Naive thymus-derived CD4-positive, alpha-beta T cell (primary cell): ENCODE measurements around the gene DUSP22. TPM values are rescaled to one million over a fixed set of nuclear protein-coding genes. Genes with fewer than 3 reads are reported as not detected.

ENCODE experiments used
- ATAC-seq: fragments of 150-1000 bp; cut with Tn5 transposase; 2 replicates; pipeline ENCODE4 v1.10.0; 2021; ENCODE audit warnings: mild to moderate bottlenecking, moderate library complexity
- CTCF ChIA-PET: fragments of 350-600 bp; sonication (Branson Sonifier 250); formaldehyde crosslinking; loops from one replicate; lab custom pipeline; 2021; ENCODE audit warnings: antibody characterized with exemption; lab: Charles Lee
- POLR2A ChIA-PET: fragments of 350-600 bp; sonication (Branson Sonifier 250); formaldehyde crosslinking; loops from one replicate; lab custom pipeline; 2021; ENCODE audit warnings: antibody characterized with exemption, inconsistent platforms; lab: Charles Lee
- DNase-seq, 9 donors: peaks; one replicate each; pipeline versions ENCODE4 v3.0.0 to v3.0.0-alpha.2; 2020 to 2022; ENCODE audit warnings: mixed read lengths in 1 of 9
- H3K27ac ChIP-seq: one replicate; pipeline ENCODE4 v1.7.0; 2013; ENCODE audit warnings: mild to moderate bottlenecking, low read depth, low read length, moderate library complexity
- H3K27me3 ChIP-seq, 2 donors: one replicate each; pipeline ENCODE4 v1.7.0; 2013; ENCODE audit warnings: low read length in 2 of 2, mild to moderate bottlenecking in 2 of 2, moderate library complexity in 2 of 2; ENCODE audit not compliant: control insufficient read depth in 2 of 2, insufficient read depth in 2 of 2
- H3K36me3 ChIP-seq, 3 experiments: 1 replicate in 2 of 3; 2 replicates in 1 of 3; pipeline ENCODE4 v1.7.0; 2013; ENCODE audit warnings: low read length in 3 of 3, mild to moderate bottlenecking in 3 of 3, moderate library complexity in 1 of 3; ENCODE audit not compliant: insufficient read depth in 3 of 3, control insufficient read depth in 2 of 3
- H3K4me1 ChIP-seq, 2 donors: one replicate each; pipeline ENCODE4 v1.7.0; 2013; ENCODE audit warnings: low read length in 2 of 2, mild to moderate bottlenecking in 2 of 2, moderate library complexity in 1 of 2; ENCODE audit not compliant: control insufficient read depth in 2 of 2, insufficient read depth in 2 of 2
- H3K4me3 ChIP-seq: 2 replicates; pipeline ENCODE4 v1.7.0; 2013; ENCODE audit warnings: mild to moderate bottlenecking, low read length
- H3K9me3 ChIP-seq, 3 experiments: 1 replicate in 2 of 3; 2 replicates in 1 of 3; pipeline ENCODE4 v1.7.0; 2013; ENCODE audit warnings: low read length in 3 of 3; ENCODE audit not compliant: control insufficient read depth in 2 of 3
- H3K27ac Mint-ChIP-seq, 9 donors: one replicate each; pipeline ENCODE4 v1.8.0; 2020 to 2022; ENCODE audit warnings: mixed read lengths in 9 of 9, mild to moderate bottlenecking in 8 of 9, moderate library complexity in 5 of 9, inconsistent platforms in 2 of 9
- H3K27me3 Mint-ChIP-seq, 5 donors: one replicate each; pipeline ENCODE4 v1.8.0; 2021 to 2022; ENCODE audit warnings: mixed read lengths in 5 of 5, mild to moderate bottlenecking in 1 of 5
- H3K36me3 Mint-ChIP-seq, 5 donors: one replicate each; pipeline ENCODE4 v1.8.0; 2020 to 2022; ENCODE audit warnings: mixed read lengths in 5 of 5, mild to moderate bottlenecking in 3 of 5, inconsistent platforms in 1 of 5
- H3K4me1 Mint-ChIP-seq, 7 donors: one replicate each; pipeline ENCODE4 v1.8.0; 2020 to 2022; ENCODE audit warnings: mixed read lengths in 7 of 7, mild to moderate bottlenecking in 3 of 7, inconsistent platforms in 1 of 7
- H3K4me3 Mint-ChIP-seq, 10 donors: one replicate each; pipeline ENCODE4 v1.8.0; 2020 to 2022; ENCODE audit warnings: mild to moderate bottlenecking in 10 of 10, mixed read lengths in 10 of 10, moderate library complexity in 6 of 10, inconsistent platforms in 2 of 10
- H3K9me3 Mint-ChIP-seq, 11 donors: one replicate each; pipeline ENCODE4 v1.8.0; 2020 to 2022; ENCODE audit warnings: mixed read lengths in 11 of 11, mild to moderate bottlenecking in 4 of 11, inconsistent platforms in 1 of 11, moderate library complexity in 1 of 11
- intact Hi-C, 2 donors: fragments of 100-400 bp; cut with micrococcal nuclease; formaldehyde crosslinking; loops; one replicate each; pipeline ENCODE4 v1.15.1; 2023
- polyA plus RNA-seq, 2 donors: library from polyadenylated mRNA; unstranded; fragments of 300-500 nt; fragmentation: Illumina TruSeq; gene quantifications; one replicate each; pipeline ENCODE4 v1.2.3, GENCODE V29; 2021
- total RNA-seq, 6 experiments: library from RNA in 5 of 6; stranded (reverse) in 5 of 6; gene quantifications; 1 replicate in 5 of 6; 2 replicates in 1 of 6; pipeline ENCODE4 v1.2.3 and lab custom pipeline; 2021 to 2026

DUSP22 gene
- total and polyA plus RNA-seq, 7 experiments from 2014 or later, result 24.8 to 57.2 (median 36.6) TPM

DNA sequence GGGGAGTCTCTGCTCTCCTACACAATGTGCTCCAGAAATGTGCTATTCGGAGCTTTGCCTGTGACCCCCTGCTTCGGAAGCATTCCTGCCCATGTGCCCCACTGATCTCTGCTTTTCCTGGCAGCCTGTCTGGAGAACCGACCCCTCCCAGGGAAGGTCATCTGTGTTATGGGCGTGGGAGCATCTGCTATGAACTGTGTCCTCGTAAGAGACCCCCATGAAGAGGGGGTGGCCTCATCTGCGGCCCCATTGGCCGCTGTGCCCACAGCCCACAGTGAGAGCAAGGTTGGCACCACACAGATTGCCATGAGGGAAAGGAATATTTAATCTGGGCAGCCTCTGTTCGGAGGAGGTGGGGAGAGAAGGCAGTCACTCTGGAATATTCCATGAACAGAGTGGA, 66.6 kb downstream of the DUSP22 start:
- ChIA-PET CTCF (interaction anchor here (0.7 kb wide), 1 partner anchor 18 kb away, joined by 3 read pairs; no protein-coding TSS in a partner anchor), POLR2A (no interaction called here)
- no peak overlapping the region for H3K27ac ChIP-seq
- Mint-ChIP-seq H3K4me1 (peaks cover 0 to 16% (median 0%) of the 10 kb centered on the region in 7 donors), H3K9me3 (peaks cover 0 to 16% (median 5%) of the 10 kb centered on the region in 11 donors), H3K27me3 (no peaks in the 10 kb centered on the region), H3K27ac (no peak overlapping the region), H3K4me3 (no peak overlapping the region), H3K36me3 (peaks cover 0 to 4% (median 0%) of the 10 kb centered on the region in 5 donors)
- no peak overlapping the region for H3K4me3 ChIP-seq
- intact Hi-C loops, result no loop called here
- H3K9me3 ChIP-seq, result peaks cover 0 to 2% (median 0%) of the 10 kb centered on the region in 3 experiments
- H3K27me3 ChIP-seq, result no peaks in the 10 kb centered on the region
- no peaks in the 10 kb centered on the region for H3K4me1 ChIP-seq
- H3K36me3 ChIP-seq, result no peaks in the 10 kb centered on the region
- no peak for DNase-seq
- ATAC-seq, result no peak

DNA sequence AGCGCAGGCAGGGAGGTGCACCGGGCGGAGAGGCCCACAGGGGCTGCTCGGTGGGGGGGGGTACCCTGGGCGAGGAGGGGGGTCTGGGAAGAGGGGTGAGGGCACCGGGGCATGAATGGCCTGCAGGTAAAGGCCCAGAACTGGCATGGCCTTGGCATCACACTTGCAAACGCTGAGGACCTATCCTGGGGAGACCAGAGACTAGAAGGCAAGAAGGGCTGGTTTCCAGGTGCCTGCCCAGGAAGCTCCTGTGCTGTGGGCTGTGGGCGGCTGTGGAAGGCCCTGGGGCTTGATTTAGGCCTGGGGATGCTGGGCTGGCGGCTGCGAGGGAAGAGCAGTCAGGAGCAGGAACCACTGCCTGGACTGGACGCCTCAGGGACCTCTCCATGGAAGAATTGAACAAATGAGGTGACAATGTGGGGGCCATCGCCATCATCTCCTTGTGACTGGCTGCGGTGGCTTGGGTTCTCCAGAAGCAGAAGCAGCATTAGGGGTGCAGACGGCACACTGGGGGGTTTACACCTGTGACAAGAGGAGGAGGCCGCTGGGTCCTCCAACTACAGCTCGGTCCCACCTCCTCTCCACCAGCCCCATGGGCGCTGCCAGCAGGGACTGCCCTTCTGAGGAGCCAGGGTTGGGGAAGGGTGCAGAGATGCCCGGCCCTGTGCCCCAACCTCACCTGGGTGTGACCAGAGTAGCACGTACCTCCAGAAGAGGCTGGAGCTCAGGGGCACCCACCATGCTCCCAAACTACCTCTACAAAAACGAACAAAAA, 67.2 kb downstream of the DUSP22 start:
- Histone ChIP-seq H3K9me3 (peaks cover 0 to 7% (median 0%) of the 10 kb centered on the region in 3 experiments), H3K27me3 (no peaks in the 10 kb centered on the region), H3K36me3 (no peaks in the 10 kb centered on the region), H3K4me3 (no peak overlapping the region), H3K4me1 (no peaks in the 10 kb centered on the region), H3K27ac (no peak overlapping the region)
- ATAC-seq, result no peak
- DNase-seq, result no peak
- Mint-ChIP-seq H3K4me1 (peaks cover 0 to 12% (median 0%) of the 10 kb centered on the region in 7 donors), H3K36me3 (peaks cover 0 to 6% (median 0%) of the 10 kb centered on the region in 5 donors), H3K4me3 (no peak overlapping the region), H3K27me3 (peaks cover 0 to 3% (median 0%) of the 10 kb centered on the region in 5 donors), H3K27ac (no peak overlapping the region), H3K9me3 (peaks cover 3 to 22% (median 10%) of the 10 kb centered on the region in 11 donors)
- ChIA-PET POLR2A (no interaction called here), CTCF (no interaction called here)
- intact Hi-C loops, result no loop called here

DNA sequence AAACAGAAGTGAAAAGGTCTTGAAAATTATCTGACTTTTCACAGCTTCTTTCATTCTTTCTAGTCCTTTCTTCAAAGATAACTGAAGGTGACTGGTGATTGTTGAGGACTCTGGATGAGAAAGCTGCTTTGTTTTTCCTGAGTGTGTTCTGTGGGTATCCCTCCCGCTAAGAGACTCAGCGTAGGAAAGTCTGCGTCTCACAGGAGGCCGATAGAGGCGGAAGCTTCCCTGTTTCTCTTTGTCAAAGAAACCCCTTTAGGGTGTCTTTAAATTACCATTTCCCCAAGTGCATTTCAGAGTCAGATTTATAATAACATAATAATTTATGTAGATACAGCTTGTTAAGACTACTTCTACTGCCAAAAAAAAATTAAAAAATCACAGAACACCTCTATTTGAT, 68.1 kb downstream of the DUSP22 start:
- H3K27me3 ChIP-seq, result no peaks in the 10 kb centered on the region
- H3K4me3 ChIP-seq, result no peak overlapping the region
- ATAC-seq (no peak), DNase-seq (no peak)
- POLR2A ChIA-PET, result no interaction called here
- intact Hi-C loops, result no loop called here
- CTCF ChIA-PET, result no interaction called here
- H3K27ac ChIP-seq, result no peak overlapping the region
- H3K4me3 Mint-ChIP-seq, result no peak overlapping the region
- peaks cover 3 to 28% (median 11%) of the 10 kb centered on the region in 11 donors for H3K9me3 Mint-ChIP-seq
- H3K4me1 Mint-ChIP-seq, result peaks cover 0 to 10% (median 0%) of the 10 kb centered on the region in 7 donors
- H3K9me3 ChIP-seq, result peaks cover 0 to 7% (median 0%) of the 10 kb centered on the region in 3 experiments
- H3K36me3 Mint-ChIP-seq, result peaks cover 0 to 6% (median 0%) of the 10 kb centered on the region in 5 donors
- H3K27ac Mint-ChIP-seq, result peak overlapping the region in 1 of 9 donors; percentile 47
- peaks cover 0 to 6% (median 0%) of the 10 kb centered on the region in 5 donors for H3K27me3 Mint-ChIP-seq
- H3K36me3 ChIP-seq, result no peaks in the 10 kb centered on the region
- H3K4me1 ChIP-seq, result no peaks in the 10 kb centered on the region

DNA sequence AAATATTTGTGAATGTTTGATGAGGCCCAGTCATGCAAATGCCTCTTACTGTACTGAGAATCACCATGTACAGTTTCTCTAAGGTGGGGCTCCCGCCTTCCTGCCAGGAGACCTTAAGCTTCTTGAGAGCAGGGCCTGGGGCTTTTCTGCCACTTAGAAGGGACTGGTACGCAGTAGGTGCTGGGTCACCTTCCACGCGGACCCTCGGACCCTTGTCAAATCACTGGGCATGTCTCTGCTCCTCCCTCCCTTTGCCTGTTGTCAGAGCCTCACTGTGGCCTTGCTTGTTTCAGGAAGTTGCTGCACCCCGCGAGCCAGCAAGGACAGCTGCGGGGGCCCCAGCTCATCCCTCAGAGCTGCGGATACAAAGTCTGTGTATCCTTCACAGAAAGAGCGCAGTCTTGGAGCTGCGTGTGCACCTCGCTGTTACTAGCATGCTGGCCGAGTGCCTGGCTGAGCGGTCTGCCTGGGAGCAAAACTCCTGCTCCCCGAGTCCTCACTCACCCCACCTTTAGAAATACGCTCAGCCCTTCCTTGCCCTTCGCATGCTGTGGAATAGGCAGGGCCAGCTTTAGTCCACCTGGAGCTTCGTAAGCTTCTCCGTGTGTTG, 68.6 kb downstream of the DUSP22 start:
- intact Hi-C loops, result no loop called here
- Mint-ChIP-seq H3K4me3 (no peak overlapping the region), H3K4me1 (peaks cover 0 to 10% (median 0%) of the 10 kb centered on the region in 7 donors), H3K27ac (no peak overlapping the region), H3K36me3 (peaks cover 0 to 6% (median 4%) of the 10 kb centered on the region in 5 donors), H3K27me3 (peaks cover 0 to 9% (median 0%) of the 10 kb centered on the region in 5 donors), H3K9me3 (peaks cover 3 to 33% (median 11%) of the 10 kb centered on the region in 11 donors)
- no peaks in the 10 kb centered on the region for H3K4me1 ChIP-seq
- peaks cover 0 to 7% (median 0%) of the 10 kb centered on the region in 3 experiments for H3K9me3 ChIP-seq
- no peaks in the 10 kb centered on the region for H3K36me3 ChIP-seq
- ATAC-seq (no peak), DNase-seq (no peak)
- H3K27ac ChIP-seq, result no peak overlapping the region
- CTCF ChIA-PET, result interaction anchor here (1.0 kb wide), 1 partner anchor 78 kb away, joined by 3 read pairs; no protein-coding TSS in a partner anchor
- no peaks in the 10 kb centered on the region for H3K27me3 ChIP-seq
- H3K4me3 ChIP-seq, result no peak overlapping the region
- POLR2A ChIA-PET, result no interaction called here

DNA sequence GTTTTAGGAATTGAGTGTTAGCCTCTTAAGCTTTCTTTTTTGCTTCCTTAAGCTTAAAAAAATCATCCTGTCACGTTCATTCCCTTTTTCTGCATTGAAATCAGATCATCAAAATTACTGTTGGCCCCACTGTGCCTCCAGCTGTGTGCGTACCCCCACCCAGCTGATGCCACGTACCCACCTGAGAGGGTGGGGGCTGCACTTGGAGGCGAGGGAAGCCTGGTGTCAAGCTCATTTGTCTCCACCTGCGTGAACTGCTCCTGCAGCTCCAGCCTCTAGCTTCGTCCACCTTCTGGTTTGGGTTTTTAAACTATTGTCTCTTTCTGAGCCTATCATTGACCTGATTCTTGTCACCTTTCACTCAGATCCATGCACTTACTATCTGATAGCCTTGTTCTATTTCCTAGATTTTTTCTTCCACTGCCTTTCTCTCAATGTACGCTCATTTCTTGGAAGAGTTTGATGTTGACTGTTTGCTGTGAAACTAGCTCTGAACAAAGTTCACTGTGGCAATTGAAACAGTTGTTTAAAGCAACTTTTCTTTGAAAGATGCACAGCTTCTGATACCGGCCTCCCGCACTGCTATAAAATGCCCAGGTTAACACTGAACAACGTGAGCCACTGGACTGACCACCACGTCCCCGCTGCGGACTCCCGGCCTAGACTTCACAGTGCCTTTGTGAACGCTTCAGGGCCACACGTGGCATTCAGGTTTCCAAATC, 69.3 kb downstream of the DUSP22 start:
- DNase-seq, result no peak
- no peak for ATAC-seq
- Histone ChIP-seq H3K4me3 (no peak overlapping the region), H3K27me3 (no peaks in the 10 kb centered on the region), H3K4me1 (no peaks in the 10 kb centered on the region), H3K36me3 (no peaks in the 10 kb centered on the region), H3K9me3 (peaks cover 0 to 7% (median 0%) of the 10 kb centered on the region in 3 experiments), H3K27ac (no peak overlapping the region)
- CTCF ChIA-PET, result interaction anchor here (1.0 kb wide), 1 partner anchor 77 kb away, joined by 3 read pairs; no protein-coding TSS in a partner anchor
- Mint-ChIP-seq H3K27me3 (peaks cover 0 to 9% (median 0%) of the 10 kb centered on the region in 5 donors), H3K27ac (no peak overlapping the region), H3K36me3 (peaks cover 0 to 6% (median 4%) of the 10 kb centered on the region in 5 donors), H3K4me3 (no peak overlapping the region), H3K4me1 (peaks cover 0 to 10% (median 0%) of the 10 kb centered on the region in 7 donors), H3K9me3 (peaks cover 3 to 33% (median 11%) of the 10 kb centered on the region in 11 donors)
- intact Hi-C loops, result no loop called here
- POLR2A ChIA-PET, result no interaction called here

DNA sequence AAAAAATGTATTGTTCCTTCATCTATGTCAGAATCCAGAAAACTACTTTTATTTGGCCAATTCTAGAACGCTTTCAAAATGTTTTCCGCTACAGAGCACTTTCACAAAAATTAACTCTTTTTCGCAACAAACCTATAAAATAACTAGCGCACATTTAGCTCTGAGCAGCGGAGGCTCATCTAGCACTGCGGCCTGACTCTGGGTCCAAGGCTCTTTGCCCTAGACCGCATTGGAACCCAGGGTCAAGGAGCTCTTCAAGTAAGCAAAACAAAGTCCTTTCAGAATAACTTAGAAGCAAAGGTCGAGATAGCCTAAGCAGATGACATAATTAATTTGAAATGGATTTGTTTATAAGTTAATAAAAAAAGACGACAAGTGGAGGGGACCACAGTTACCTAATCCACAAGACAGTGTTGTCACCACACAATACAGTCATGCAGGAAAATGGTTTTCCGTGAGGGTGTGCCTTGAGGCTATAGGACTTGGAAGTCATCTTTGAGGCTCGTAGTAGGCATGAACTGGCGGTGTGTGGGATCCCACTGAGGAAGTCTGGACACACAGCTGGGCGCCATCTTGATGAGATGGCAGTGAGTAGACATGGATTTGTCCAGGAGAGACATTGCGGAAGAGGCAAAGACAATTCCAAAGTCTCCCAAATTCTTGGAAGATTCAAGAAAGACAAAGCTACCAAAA, 70.1 kb downstream of the DUSP22 start:
- H3K9me3 Mint-ChIP-seq, result peaks cover 3 to 33% (median 11%) of the 10 kb centered on the region in 11 donors
- no peak for ATAC-seq
- ChIA-PET POLR2A (no interaction called here), CTCF (no interaction called here)
- peaks cover 0 to 13% (median under 1%) of the 10 kb centered on the region in 5 donors for H3K27me3 Mint-ChIP-seq
- H3K4me3 Mint-ChIP-seq, result no peak overlapping the region
- Histone ChIP-seq H3K4me3 (no peak overlapping the region), H3K4me1 (no peaks in the 10 kb centered on the region), H3K27ac (no peak overlapping the region), H3K36me3 (no peaks in the 10 kb centered on the region), H3K27me3 (no peaks in the 10 kb centered on the region), H3K9me3 (peaks cover 0 to 7% (median 0%) of the 10 kb centered on the region in 3 experiments)
- peaks cover 0 to 6% (median 4%) of the 10 kb centered on the region in 5 donors for H3K36me3 Mint-ChIP-seq
- no peak for DNase-seq
- no peak overlapping the region for H3K27ac Mint-ChIP-seq
- intact Hi-C loops, result no loop called here
- H3K4me1 Mint-ChIP-seq, result peaks cover 0 to 10% (median 0%) of the 10 kb centered on the region in 7 donors
